Esophagus mucosa (tissue), 1 donor: ENCODE data around the gene JARID2. TPM values are rescaled to one million over a fixed set of nuclear protein-coding genes. Genes with fewer than 3 reads are reported as not detected.
A peak's percentile ranks its signal among the peaks of the same experiment; 100 is the strongest.
"Not testable (repeated sequence)": the region's sequence is repeated elsewhere in the genome, so short reads cannot be mapped to it uniquely, and the experiment has no call there.

ENCODE experiments used
- ATAC-seq: fragments of 200-7000 bp; cut with Tn5 transposase; one replicate; pipeline ENCODE4 v1.9.1; 2020
- total RNA-seq: library from RNA; stranded (reverse); gene quantifications from one replicate; pipeline ENCODE4 v1.2.4, GENCODE V29; 2023
- donor health status: DM: yes; HTN: yes; CAD: no.

The JARID2 gene
- total RNA-seq, 1 donor from 2014 or later = 22.1 TPM

- ATAC-seq = no peak
These were observed 282.2 kb downstream of the JARID2 start for GRCh38 chr6:15527838-15528617.

DNA sequence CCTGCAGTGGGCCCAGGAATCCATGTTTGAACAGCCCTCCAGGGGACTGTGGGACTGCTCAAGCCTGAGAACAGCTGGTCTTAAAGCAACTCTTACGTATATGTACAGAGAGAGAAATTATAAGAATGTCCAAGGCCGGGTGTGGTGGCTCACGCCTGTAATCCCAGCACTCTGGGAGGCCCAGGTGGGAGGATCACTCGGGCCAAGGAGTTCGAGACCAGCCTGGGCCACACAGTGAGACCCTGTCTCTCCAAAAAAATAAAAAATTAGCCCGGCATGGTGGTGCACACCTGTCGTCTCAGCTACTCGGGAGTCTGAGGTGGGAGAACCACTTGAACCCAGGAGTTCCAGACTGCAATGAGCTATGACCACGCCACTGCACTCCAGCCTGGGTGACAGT is 283.0 kb downstream of the JARID2 start:
- ATAC-seq = no peak

- no peak for ATAC-seq
These were observed 284.5 kb downstream of the JARID2 start for GRCh38 chr6:15530411-15530810.

GRCh38 chr6:15531973-15532372 is 286.1 kb downstream of the JARID2 start:
- ATAC-seq = no peak

DNA sequence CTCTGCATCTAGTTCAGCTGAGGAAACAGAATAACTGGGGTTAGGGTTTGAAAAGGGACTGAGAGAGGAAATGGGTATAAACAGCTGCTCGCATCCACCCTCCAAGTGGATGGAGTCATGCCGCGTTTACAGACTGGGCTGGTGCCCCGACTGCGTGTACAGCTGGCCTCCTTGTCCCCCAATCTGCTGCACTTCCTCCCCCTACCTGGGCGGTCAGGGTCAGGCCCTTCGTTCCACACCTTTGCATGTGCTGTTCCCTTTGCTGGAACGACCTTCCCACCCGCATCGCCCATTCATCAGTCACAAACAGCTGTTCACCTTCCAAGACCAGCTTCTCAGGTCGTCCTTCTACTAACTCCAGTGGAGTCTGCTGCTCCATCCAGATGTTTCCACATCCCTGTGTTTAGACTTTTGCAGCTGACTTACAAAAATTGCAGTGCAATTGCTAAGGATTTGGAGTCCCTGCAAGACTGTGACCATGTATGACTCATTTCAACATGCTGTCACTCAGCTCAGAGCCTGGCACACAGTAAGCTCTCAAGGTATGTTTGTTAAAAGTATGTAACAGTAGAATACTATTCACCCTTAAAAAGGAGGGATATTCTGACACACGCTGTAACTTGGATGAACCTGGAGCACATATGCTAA is 287.6 kb downstream of the JARID2 start:
- peak; percentile 44 for ATAC-seq

GRCh38 chr6:15534974-15535373 is 289.1 kb downstream of the JARID2 start:
- ATAC-seq = no peak

GRCh38 chr6:15535495-15536197 is 289.8 kb downstream of the JARID2 start:
- no peak for ATAC-seq

DNA sequence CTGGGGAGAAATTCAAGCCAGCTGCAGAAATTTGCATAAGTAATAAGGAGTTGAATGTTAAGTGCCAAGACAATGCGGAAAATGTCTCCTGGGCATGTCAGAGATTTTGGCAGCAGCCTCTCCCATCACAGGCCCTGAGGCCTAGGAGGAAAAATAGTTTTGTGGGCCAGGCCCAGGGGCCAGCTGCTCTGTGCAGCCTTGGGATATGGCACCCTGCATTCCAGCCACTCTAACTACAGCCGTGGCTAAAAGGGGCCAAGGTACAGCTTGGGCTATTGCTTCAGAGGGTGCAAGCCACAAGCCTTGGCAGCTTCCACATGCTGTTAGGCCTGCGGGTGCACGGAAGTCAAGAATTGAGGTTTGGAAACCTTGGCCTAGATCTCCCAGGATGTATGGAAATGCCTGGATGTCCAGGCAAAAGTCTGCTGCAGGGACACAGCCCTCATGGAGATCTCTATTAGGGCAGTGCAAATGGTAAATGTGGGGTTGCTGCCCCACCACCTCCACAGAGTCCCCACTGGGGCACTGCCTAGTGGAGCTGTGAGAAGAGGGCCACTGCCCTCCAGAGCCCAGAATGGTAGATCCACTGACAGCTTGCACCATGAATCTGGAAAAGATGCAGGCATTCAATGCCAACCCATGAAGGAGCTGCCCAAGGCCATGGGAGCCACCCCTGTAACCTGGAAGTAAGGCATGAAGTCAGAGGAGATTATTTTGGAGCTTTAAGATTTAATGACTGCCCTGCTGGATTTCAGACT is 290.5 kb downstream of the JARID2 start:
- ATAC-seq = no peak

DNA sequence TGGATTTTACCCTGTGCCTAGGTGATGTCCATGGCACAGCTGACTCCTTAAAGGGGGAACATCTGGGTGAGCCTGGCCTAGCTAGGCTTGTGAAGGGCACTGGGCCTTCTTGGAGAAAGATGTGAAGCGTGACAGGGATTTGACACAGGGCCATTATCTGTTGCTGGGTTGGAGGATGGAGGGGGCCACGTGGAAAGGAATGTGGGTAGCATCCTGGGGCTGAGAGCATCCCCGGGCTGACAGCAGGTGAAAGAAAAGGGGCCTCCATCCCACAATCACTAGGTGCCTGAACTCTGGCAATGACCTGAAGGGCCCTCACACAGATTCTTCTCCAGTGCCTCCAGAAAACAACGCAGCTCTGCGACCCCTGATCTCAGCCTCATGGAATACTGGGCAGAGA is 292.2 kb downstream of the JARID2 start:
- no peak for ATAC-seq

DNA sequence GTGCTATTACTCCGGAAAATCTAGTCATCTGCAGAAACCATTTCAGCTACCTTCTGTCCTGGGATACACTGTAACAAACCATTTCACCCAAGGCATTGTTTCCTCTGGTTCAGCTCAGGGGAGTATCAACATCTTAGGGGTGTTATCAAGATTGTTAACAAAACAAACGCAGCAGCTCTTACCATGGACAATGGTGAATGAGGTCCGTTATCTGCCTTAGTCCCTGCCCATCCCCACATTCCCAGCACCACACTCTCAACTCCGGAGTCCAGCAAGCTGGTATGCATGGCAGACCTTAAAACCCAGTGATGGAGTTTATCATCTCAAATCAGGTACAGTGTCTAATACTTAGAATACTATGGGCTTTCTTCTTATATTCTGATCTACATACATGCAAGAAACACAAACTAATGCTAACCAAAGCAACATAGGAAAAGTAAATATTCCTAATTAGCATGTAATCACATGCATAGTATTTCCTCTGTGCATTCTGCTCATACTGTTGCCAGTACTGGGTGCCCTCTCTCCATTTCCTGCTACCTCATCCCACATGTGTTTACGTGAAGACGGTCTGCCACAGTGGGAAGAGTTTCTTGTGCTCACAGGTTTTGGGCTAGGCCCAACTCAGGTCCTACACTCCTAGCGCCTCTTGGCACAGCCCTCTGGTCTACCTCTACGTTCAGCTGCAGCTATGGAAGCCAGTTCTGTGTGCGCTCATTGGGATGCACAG is 293.1 kb downstream of the JARID2 start:
- ATAC-seq = no peak

- ATAC-seq = no peak
These were observed 293.9 kb downstream of the JARID2 start for GRCh38 chr6:15539722-15540270.

DNA sequence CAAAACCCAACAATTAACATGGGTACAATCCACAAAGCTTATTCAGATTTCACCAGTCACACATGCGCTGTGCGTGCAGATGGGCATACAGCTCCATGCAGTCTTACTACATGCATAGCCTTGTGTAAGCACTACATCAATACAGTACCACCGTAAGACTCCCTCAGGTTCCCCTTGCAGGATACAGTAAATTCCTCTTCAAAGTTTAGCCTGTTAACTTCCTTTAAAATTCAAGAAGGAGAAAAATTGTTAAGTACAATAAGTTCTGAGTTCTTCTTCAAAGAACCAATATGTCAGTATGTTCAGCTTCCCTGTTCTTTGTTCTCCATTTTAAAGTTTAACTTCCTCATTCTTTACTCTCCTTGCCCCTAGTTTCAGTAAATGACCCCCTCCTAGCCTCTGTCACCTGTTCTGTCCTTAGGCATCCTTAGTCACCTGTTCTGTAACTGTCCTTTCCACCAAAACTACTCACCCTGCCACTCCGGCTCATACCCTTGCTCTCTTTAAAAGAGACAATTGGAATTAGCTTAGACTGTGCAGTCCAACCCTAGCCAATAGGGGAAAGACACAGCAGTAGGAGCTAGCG is 297.6 kb downstream of the JARID2 start:
- not testable (repeated sequence) for ATAC-seq

DNA sequence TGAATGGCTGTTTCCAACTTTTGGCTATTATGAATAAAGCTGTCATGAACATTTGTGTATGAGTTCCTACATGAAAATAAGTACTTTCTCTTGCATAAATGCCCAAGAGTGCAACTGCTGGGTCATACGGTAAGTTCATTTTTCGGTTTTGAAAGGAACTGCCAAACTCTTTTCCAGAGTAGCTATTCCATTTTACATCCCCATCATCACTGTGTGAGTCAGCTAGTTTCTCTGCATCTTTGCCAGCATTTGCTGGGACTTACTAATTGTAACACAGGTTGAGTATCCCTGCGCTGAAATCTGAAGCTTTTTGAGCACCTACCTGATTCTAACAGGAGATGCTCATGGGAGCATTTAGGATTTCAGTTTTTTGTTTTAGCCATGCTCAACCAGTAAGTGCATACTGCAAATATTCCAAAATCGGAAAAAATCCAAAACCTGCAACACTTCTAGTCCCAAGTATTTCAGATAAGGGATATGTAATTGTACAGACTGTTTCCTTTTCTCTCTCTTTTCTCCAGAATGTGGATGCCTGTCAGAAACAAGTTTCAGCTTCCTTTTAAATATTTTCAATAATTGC is 298.5 kb downstream of the JARID2 start:
- ATAC-seq = no peak

DNA sequence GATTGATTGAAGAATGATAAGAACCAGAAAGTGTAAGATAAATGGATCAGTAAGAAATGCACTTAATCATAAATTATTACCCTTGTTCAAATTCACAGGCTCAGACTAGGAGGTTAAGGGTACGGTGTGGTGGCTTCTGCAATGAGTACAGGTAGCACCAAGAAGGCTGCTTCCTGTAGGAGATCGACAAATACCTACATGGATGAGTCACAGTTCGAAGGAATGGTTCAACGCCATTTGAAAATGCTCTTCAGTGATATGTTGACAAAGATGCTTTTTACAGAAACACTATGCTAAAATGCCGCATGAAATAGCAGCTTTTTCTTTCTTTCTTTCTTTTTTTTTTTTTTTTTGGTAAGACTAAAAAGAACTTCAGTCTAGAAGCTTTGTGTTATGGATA is 300.7 kb downstream of the JARID2 start:
- no peak for ATAC-seq

DNA sequence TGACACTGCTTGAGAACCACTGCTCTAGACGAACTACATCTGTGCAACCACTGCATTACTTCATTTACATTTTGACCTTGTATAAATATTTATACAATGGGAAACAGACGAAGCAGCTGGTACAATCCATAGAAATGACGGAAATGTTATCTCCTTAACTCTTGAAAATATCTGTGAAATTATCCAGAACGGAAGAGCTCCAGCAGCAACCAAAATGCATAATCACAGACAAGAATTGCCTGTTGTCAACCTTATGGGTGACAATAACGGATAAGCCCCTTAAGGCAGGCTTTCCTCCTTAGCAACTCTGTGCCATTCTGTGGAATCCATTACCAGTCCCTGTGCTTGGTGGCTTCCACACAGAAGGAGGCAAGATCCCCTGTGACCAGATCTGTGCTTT is 301.5 kb downstream of the JARID2 start:
- ATAC-seq = no peak

DNA sequence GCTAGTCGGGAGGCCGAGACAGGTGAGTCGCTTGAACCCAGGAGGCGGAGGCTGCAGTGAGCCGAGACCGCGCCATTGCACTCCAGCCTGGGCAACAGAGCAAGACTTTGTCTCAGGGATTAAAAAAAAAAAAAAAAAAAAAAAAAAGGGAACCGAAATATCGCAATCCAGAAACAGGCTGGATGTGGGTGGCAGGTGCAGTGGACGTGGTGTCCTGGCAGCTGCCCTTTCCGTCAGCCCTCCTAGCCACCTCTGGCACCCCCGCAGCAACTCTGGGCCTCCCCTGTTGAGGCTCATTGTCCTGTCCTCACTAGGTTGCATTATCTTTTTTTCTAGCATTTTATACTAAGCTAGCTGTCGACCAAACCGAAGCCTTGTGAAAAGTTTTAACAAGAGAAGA is 303.5 kb downstream of the JARID2 start:
- ATAC-seq = no peak

GRCh38 chr6:15550546-15551123 is 304.8 kb downstream of the JARID2 start:
- no peak for ATAC-seq

- ATAC-seq = no peak
These were observed 305.4 kb downstream of the JARID2 start for GRCh38 chr6:15551262-15551661.

DNA sequence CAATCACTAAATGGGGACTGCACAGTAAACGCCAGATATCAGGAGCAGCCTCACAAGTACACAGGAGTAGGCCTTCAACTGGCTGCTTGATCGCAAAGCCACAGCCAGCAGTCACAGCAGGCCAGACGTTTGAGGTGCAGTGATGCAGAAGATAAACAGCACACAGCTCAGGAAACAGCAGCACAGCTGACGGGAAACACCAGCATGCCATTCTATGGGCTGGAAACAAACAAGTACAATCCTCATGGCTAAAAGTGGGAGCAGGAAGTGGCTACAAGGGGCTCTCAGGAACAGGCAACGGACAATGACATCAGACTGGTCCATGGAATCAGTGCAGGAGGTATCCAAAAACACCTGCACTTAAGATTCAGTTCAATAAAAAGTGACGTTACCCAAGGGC is 305.9 kb downstream of the JARID2 start:
- peak; percentile 45 for ATAC-seq

DNA sequence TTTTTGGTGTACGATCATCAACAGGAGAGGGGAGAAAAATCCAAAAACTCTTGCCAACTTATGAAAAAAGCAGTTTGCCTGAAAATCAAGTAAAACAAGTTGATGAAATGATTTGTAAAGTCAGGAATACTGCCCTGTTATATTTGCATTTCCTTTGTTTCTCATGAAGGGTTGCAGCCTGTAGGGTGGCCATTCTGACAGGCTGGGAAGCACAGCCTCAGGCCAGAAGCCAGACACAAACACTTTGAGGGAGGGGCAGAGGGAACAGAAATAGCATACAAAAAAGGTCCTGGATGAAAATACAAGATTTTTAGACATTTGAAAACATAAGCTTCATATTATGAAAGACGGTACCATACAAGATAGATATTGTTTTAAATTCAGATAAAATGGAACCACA is 307.2 kb downstream of the JARID2 start:
- no peak for ATAC-seq
